ENCODE measurements around the gene PACRG. TPM values are rescaled to one million over a fixed set of nuclear protein-coding genes. Genes with fewer than 3 reads are reported as not detected.

The PACRG gene
- total RNA-seq, 1 experiment from 2014 or later, result 0.59 TPM

- intact Hi-C loops (cut with micrococcal nuclease; ENCODE audit: unreplicated experiment), result no loop called here
- no peak for TF ChIP-seq REST (IDR thresholded peaks at IDR 0.05; ENCODE audit: insufficient read depth in 1 of 2, low read depth in 2 of 2, low read length in 1 of 2)
- no peak for TF ChIP-seq TCF7L2 (IDR thresholded peaks at IDR 0.05; ENCODE audit: low read depth, low read length)
- TF ChIP-seq CTCF (IDR thresholded peaks at IDR 0.05), result no peak
- no peak for TF ChIP-seq POLR2AphosphoS5 (IDR thresholded peaks at IDR 0.05; ENCODE audit: low read depth, low read length)
- TF ChIP-seq SIN3A (IDR thresholded peaks at IDR 0.05; ENCODE audit: borderline replicate concordance, insufficient read depth, low read depth, low read length), result no peak
- H3K27me3 ChIP-seq (ENCODE audit: control insufficient read depth, insufficient read depth, low read length), result no peaks in the 10 kb centered on the region
- CTCF ChIA-PET, result no interaction called here
- H3K36me3 ChIP-seq (ENCODE audit: control insufficient read depth, insufficient read depth, low read length), result no peaks in the 10 kb centered on the region
- no peak for ATAC-seq
- in situ Hi-C loops (cut with HindIII; ENCODE audit: low pct_unique_long_range_greater_than_20kb, low sequenced_read_pairs), result no loop called here
- H3K4me3 ChIP-seq (ENCODE audit: low read depth in 2 of 2, low read length in 2 of 2), result no peak overlapping the region
- no peaks in the 10 kb centered on the region for H3K4me1 ChIP-seq (ENCODE audit: control insufficient read depth, insufficient read depth, low read length)
- POLR2A ChIA-PET, result no interaction called here
- H3K9me3 ChIP-seq (ENCODE audit: control insufficient read depth, insufficient read depth, low read depth, low read length), result no peaks in the 10 kb centered on the region; the same call in 1 of the 2 replicates
- BruUV-seq (replicated peaks), result no TSS peak
- DNase-seq (ENCODE audit: low read depth, low spot score), result no peak
- H3K27ac ChIP-seq (ENCODE audit: low read length), result no peak overlapping the region
These were observed 89.4 kb downstream of the PACRG start for GRCh38 chr6:162817196-162817595.

GRCh38 chr6:162819284-162819683, 91.5 kb downstream of the PACRG start:
- DNase-seq (ENCODE audit: low read depth, low spot score) (no peak), ATAC-seq (no peak)
- Histone ChIP-seq H3K4me3 (ENCODE audit: low read depth in 2 of 2, low read length in 2 of 2) (no peak overlapping the region), H3K4me1 (ENCODE audit: control insufficient read depth, insufficient read depth, low read length) (no peaks in the 10 kb centered on the region), H3K27me3 (ENCODE audit: control insufficient read depth, insufficient read depth, low read length) (no peaks in the 10 kb centered on the region), H3K9me3 (ENCODE audit: control insufficient read depth, insufficient read depth, low read depth, low read length) (no peaks in the 10 kb centered on the region), H3K27ac (ENCODE audit: low read length) (no peak overlapping the region), H3K36me3 (ENCODE audit: control insufficient read depth, insufficient read depth, low read length) (no peaks in the 10 kb centered on the region)
- intact Hi-C loops (cut with micrococcal nuclease; ENCODE audit: unreplicated experiment) (no loop called here), in situ Hi-C loops (cut with HindIII; ENCODE audit: low pct_unique_long_range_greater_than_20kb, low sequenced_read_pairs) (no loop called here)
- ChIA-PET CTCF (no interaction called here), POLR2A (no interaction called here)
- no TSS peak for BruUV-seq (replicated peaks)
- TF ChIP-seq TCF7L2 (IDR thresholded peaks at IDR 0.05; ENCODE audit: low read depth, low read length) (no peak), SIN3A (IDR thresholded peaks at IDR 0.05; ENCODE audit: borderline replicate concordance, insufficient read depth, low read depth, low read length) (no peak)

DNA sequence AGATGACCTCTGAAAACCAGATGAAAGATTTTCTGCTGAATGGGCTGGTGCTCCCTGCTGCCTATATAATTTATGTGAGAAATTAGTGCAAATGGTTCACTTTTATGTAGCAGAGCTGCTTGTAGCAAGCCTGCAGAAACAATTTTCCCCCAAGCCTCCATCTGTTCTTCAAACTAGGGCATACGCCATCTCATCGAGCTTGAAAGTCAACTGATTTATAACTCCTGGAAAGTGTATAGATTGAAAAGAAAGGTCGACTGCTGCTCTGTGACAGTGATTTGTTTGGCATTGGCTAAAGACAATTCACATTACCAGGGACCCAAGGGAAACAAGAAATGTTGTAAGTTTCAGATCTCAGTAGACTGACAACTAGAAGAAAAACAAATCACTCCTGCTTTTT, 93.3 kb downstream of the PACRG start:
- no peaks in the 10 kb centered on the region for H3K36me3 ChIP-seq (ENCODE audit: control insufficient read depth, insufficient read depth, low read length)
- H3K9me3 ChIP-seq (ENCODE audit: control insufficient read depth, insufficient read depth, low read depth, low read length), result no peaks in the 10 kb centered on the region
- intact Hi-C loops (cut with micrococcal nuclease; ENCODE audit: unreplicated experiment), result no loop called here
- no peak for ATAC-seq
- no peaks in the 10 kb centered on the region for H3K27me3 ChIP-seq (ENCODE audit: control insufficient read depth, insufficient read depth, low read length)
- CTCF ChIA-PET, result no interaction called here
- POLR2A ChIA-PET, result no interaction called here
- BruUV-seq (replicated peaks), result no TSS peak
- DNase-seq (ENCODE audit: low read depth, low spot score), result no peak
- H3K4me1 ChIP-seq (ENCODE audit: control insufficient read depth, insufficient read depth, low read length), result no peaks in the 10 kb centered on the region
- TF ChIP-seq CTCF (IDR thresholded peaks at IDR 0.05), result no peak
- TF ChIP-seq POLR2AphosphoS5 (IDR thresholded peaks at IDR 0.05; ENCODE audit: low read depth, low read length), result no peak
- no peak for TF ChIP-seq TCF7L2 (IDR thresholded peaks at IDR 0.05; ENCODE audit: low read depth, low read length)
- TF ChIP-seq REST (IDR thresholded peaks at IDR 0.05; ENCODE audit: insufficient read depth in 1 of 2, low read depth in 2 of 2, low read length in 1 of 2), result no peak
- TF ChIP-seq SIN3A (IDR thresholded peaks at IDR 0.05; ENCODE audit: borderline replicate concordance, insufficient read depth, low read depth, low read length), result no peak
- in situ Hi-C loops (cut with HindIII; ENCODE audit: low pct_unique_long_range_greater_than_20kb, low sequenced_read_pairs), result no loop called here
- H3K27ac ChIP-seq (ENCODE audit: low read length), result no peak overlapping the region
- H3K4me3 ChIP-seq (ENCODE audit: low read depth in 2 of 2, low read length in 2 of 2), result no peak overlapping the region
